ENCODE data around the gene ZDHHC14.
A peak's percentile ranks its signal among the peaks of the same experiment; 100 is the strongest.
"Not testable (repeated sequence)": the region's sequence is repeated elsewhere in the genome, so short reads cannot be mapped to it uniquely, and the experiment has no call there.

ZDHHC14 gene

DNA sequence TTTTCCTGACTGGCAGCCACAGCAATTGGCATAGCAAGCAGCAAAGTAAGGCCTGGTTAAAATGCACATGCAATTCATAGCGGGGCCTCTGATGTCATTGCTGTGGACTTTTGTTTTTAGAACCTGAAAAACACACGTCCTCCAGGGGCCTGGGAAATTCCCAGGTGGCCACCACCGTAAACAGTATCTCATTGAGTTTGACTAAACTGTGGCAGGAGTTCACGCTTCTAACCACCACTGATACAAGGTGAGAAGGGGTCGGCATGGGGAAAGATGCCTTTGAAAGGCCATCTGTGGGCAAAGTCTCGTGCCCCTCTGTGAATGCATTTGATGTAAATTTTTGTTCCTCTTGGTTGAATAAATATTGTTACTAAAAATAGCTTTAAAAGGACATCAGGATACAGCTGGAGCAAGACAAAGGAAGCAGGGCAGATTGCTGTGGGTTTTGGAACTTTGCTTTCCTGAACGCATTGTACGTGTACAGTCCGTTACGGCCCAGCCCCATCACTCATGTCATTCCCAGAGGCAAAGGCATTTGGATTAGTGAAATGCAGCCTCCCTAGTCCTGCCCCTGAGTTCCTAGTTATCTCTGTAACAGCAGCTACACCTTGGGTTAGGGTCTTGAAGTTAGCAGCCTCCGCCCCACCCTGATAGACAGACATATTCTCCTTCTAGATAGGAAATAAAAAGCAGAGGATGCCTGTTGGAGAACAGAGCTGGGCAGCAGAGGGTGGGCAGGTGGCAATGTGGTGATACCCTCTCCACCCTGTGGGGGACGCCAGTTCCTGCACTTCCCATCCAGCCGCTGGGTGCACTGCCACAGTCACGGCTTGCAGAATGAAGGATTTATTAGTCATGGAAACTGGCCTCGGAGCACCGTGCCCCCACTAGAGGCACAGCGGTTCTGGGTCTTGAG, 80.3 kb downstream of the ZDHHC14 start:
- no peak overlapping the region for H3K4me3 ChIP-seq (ENCODE audit: low read depth, low read length)
- ChIA-PET POLR2A (no interaction called here), CTCF (no interaction called here)
- TF ChIP-seq, protein P1, sequence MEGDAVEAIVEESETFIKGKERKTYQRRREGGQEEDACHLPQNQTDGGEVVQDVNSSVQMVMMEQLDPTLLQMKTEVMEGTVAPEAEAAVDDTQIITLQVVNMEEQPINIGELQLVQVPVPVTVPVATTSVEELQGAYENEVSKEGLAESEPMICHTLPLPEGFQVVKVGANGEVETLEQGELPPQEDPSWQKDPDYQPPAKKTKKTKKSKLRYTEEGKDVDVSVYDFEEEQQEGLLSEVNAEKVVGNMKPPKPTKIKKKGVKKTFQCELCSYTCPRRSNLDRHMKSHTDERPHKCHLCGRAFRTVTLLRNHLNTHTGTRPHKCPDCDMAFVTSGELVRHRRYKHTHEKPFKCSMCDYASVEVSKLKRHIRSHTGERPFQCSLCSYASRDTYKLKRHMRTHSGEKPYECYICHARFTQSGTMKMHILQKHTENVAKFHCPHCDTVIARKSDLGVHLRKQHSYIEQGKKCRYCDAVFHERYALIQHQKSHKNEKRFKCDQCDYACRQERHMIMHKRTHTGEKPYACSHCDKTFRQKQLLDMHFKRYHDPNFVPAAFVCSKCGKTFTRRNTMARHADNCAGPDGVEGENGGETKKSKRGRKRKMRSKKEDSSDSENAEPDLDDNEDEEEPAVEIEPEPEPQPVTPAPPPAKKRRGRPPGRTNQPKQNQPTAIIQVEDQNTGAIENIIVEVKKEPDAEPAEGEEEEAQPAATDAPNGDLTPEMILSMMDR (IDR thresholded peaks at IDR 0.05; ENCODE audit: insufficient read depth, low read length, missing control alignments): no peak
- peak; percentile 52 for DNase-seq (ENCODE audit: low read depth, low spot score)

DNA sequence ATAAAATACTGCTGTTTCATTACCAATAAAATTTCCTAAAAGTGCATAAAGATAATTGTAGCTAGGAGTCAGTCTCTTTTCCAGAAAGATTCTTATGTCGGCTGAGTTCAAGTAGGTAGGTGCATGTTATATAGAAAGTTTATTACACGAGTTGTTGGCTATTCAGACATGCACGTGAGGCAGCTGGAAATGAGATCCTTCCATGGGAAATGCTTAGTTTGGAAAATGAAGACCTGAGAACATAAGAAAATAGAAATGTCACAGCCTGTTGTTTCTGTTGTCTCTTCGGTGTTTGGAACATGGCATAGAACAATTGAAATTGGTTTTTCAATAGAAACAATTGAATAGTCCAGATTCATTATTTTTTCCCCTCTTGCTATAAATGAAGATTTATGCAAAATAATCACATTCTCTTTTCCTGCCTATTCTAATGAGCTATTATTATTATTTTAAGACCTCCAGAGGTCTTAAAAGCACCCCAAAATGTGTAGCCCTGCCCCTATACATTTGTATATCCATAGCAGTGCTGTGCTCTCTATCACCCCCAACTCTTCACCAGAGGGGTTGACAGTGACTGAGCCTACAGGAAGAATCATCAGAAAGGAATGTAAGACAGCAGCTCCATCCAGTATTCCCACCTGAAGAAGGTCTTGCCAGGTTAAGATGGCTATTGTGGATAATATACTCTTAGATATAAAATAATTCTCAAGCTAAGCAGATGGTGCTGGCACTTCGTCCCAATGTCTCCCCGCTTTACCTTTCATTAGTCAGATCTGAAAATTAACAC, 82.2 kb downstream of the ZDHHC14 start:
- ChIA-PET CTCF (no interaction called here), POLR2A (no interaction called here)
- no peak overlapping the region for H3K4me3 ChIP-seq (ENCODE audit: low read depth, low read length)
- DNase-seq (ENCODE audit: low read depth, low spot score): no peak
- TF ChIP-seq, protein P1 (IDR thresholded peaks at IDR 0.05; ENCODE audit: insufficient read depth, low read length, missing control alignments): no peak

DNA sequence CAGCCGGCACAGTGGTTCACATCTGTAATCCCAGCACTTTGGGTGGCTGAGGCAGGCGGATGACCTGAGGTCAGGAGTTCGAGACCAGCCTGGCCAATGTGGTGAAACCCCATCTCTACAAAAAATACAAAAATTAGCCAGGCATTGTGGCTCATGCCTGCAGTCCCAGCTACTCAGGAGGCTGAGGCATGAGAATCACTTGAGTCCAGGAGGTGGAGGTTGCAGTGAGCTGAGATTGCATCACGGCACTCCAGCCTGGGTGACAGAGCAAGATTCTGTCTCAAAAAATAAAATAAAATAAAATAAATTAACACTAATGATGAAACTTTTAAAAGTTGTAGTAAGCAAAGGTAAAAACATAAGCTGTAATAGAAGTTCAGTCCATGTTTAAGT, 82.7 kb downstream of the ZDHHC14 start:
- H3K4me3 ChIP-seq (ENCODE audit: low read depth, low read length); DNase-seq (ENCODE audit: low read depth, low spot score); POLR2A ChIA-PET; CTCF ChIA-PET: not testable (repeated sequence)

DNA sequence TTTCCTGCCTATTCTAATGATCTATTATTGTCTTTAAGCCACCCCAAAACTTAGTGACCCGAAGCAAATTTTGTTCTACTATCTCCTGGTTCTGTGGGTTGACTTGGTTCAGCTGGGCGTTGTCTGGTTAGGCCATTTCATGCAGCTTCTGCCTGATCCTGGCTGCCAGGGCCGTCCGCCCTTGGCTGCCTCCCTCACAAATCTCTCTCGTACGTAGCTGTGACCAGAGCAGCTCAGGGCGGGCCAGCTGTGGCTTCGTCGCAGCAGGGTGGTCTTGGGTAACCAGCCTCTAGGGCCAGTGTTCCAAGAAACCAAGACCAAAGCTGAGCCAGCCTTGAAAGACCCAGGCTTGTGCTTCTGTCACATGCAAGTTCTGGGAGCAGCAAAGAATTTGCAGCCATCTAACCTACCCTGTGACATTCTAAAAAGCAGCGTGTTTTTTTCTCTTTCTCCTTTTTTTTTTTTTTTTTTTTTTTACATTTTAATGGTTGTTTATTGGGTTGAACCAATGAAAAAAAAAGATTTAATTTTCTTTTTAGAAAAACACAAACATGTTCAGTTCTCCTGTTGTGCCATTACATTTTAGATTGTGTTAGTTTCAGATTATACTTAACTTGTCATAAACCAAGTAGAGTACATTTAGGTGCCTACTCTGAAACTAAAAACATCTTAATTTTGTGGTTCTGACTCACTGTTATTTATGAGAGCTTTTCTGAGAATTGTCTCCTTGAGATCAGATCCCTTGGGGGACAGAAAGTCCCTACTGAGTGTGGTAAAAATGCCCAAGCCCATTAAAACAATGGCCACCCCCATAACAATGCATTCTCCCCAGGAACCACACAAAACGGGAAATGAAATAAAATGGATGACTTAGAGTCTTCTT, 83.9 kb downstream of the ZDHHC14 start:
- TF ChIP-seq, protein P1 (IDR thresholded peaks at IDR 0.05; ENCODE audit: insufficient read depth, low read length, missing control alignments): no peak
- CTCF ChIA-PET: no interaction called here
- no peak overlapping the region for H3K4me3 ChIP-seq (ENCODE audit: low read depth, low read length)
- DNase-seq (ENCODE audit: low read depth, low spot score): no peak
- POLR2A ChIA-PET: no interaction called here

DNA sequence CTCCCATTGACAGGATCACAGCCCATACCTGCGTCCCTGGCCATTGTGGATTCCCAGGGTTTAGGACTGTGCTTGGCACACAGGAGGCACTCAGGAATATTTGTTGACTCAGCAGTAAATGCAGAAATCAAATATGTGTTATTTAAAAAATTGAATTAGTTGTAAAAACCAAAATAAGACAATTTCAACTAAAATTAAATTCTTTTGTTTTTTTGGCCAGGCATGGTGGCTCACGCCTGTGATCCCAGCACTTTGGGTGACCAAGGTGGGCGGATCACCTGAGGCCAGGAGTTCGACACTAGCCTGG, 85.3 kb downstream of the ZDHHC14 start:
- TF ChIP-seq, protein P1 (IDR thresholded peaks at IDR 0.05; ENCODE audit: insufficient read depth, low read length, missing control alignments): no peak

DNA sequence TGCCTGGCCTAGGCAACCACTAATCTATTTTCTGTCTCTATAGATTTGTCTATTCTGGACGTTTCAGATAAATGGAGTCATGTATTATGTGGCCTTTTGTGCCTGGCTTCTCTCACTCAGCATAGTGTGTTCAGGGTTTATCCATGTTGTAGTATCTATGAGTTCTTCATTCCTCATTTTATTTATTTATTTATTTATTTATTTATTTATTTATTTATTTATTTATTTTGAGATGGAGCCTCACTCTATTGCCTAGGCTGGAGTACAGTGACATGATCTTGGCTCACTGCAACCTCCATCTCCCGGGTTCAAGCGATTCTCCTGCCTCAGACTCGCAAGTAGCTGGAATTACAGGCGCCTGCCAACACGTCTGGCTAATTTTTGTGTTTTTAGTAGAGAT, 86.3 kb downstream of the ZDHHC14 start:
- CTCF ChIA-PET; DNase-seq (ENCODE audit: low read depth, low spot score); H3K4me3 ChIP-seq (ENCODE audit: low read depth, low read length); POLR2A ChIA-PET: not testable (repeated sequence)

More for the DNA sequence above, 85.3 kb downstream of the ZDHHC14 start:
- no peak for DNase-seq (ENCODE audit: low read depth, low spot score)
- ChIA-PET POLR2A (no interaction called here), CTCF (no interaction called here)
- H3K4me3 ChIP-seq (ENCODE audit: low read depth, low read length): no peak overlapping the region

DNA sequence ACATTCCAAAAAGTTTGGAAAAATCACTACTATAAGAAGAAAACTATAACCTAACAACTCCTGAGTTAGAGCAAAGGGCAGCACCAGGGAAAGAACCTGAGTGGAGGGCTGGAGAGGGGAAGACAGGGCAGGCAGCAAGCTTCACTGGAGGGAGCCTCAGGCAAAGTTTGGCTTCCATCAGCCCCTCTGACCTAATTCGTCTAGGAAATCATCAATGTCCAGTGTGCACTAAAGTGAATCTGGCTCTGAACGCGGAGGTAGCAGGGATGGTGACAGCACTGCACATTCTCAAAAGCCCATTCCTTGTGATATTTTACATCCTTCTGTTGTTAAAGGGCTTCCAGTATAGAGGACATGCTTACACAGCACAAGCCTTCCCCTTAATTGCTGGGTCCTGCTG, 87.1 kb downstream of the ZDHHC14 start:
- DNase-seq (ENCODE audit: low read depth, low spot score): no peak
- CTCF ChIA-PET: no interaction called here
- H3K4me3 ChIP-seq (ENCODE audit: low read depth, low read length): no peak overlapping the region
- POLR2A ChIA-PET: no interaction called here
- TF ChIP-seq, protein P1 (IDR thresholded peaks at IDR 0.05; ENCODE audit: insufficient read depth, low read length, missing control alignments): no peak

Data from AG04449 (cell line).